OCI-LY7 (cell line): ENCODE data around the gene DCAF7. TPM values are rescaled to one million over a fixed set of nuclear protein-coding genes. Genes with fewer than 3 reads are reported as not detected.
A peak's percentile ranks its signal among the peaks of the same experiment; 100 is the strongest.

Experiments
- BruUV-seq: library from RNA; stranded (reverse); fragments of 400-500 nt; replicated peaks from 2 replicates; lab custom pipeline; 2021; lab: Mats Ljungman, UMichigan
- CTCF ChIA-PET: fragments of 300-600 bp; sonication (Branson Sonifier 250); formaldehyde crosslinking; loops from one replicate; lab custom pipeline; 2022; ENCODE audit warnings: antibody characterized with exemption; ENCODE audit not compliant: unreplicated experiment; lab: Charles Lee
- POLR2A ChIA-PET: fragments of 300-600 bp; sonication (Branson Sonifier 250); formaldehyde crosslinking; loops from one replicate; lab custom pipeline; 2022; ENCODE audit warnings: antibody characterized with exemption; lab: Charles Lee
- DNase-seq: peaks from one replicate; pipeline ENCODE4 v3.0.0-alpha.2; 2015; ENCODE audit warnings: low spot score
- H2AFZ ChIP-seq: fragments of 200-600 bp; sonication (generic), shearing (Covaris generic); 2 replicates; pipeline ENCODE4 v1.6.1; 2014; ENCODE audit warnings: mild to moderate bottlenecking, antibody characterized with exemption, low read length, moderate library complexity
- H3K27ac ChIP-seq: fragments of 200-600 bp; sonication (generic); 2 replicates; pipeline ENCODE4 v1.5.1; 2014; ENCODE audit warnings: mixed run types, low read depth, mild to moderate bottlenecking, moderate library complexity, low read length, inconsistent platforms; ENCODE audit not compliant: poor library complexity, severe bottlenecking
- H3K36me3 ChIP-seq: fragments of 200-600 bp; sonication (generic); 2 replicates; pipeline ENCODE4 v1.6.1; 2014; ENCODE audit warnings: mild to moderate bottlenecking, antibody characterized with exemption, low read length, moderate library complexity, mixed read lengths; ENCODE audit not compliant: insufficient read depth
- H3K4me1 ChIP-seq: fragments of 200-600 bp; sonication (generic); 2 replicates; pipeline ENCODE4 v1.5.1; 2014; ENCODE audit warnings: mild to moderate bottlenecking, low read length; ENCODE audit not compliant: insufficient read depth, poor library complexity, severe bottlenecking
- H3K4me2 ChIP-seq: fragments of 200-600 bp; sonication (generic); 2 replicates; pipeline ENCODE4 v1.6.1; 2014; ENCODE audit warnings: mild to moderate bottlenecking, low read length
- H3K4me3 ChIP-seq: fragments of 200-600 bp; sonication (generic); 2 replicates; pipeline ENCODE4 v1.5.1; 2014; ENCODE audit warnings: mild to moderate bottlenecking, low read depth, low read length; ENCODE audit not compliant: poor library complexity, severe bottlenecking
- H3K79me2 ChIP-seq: fragments of 200-600 bp; sonication (generic); 2 replicates; pipeline ENCODE4 v1.6.1; 2016; ENCODE audit warnings: low read depth, mild to moderate bottlenecking, low read length, moderate library complexity, mixed read lengths; ENCODE audit not compliant: insufficient read depth
- H3K9me2 ChIP-seq: fragments of 200-600 bp; sonication (generic); 2 replicates; pipeline ENCODE4 v1.6.1; 2016; ENCODE audit warnings: mild to moderate bottlenecking, low read length, mixed read lengths; ENCODE audit not compliant: insufficient read depth
- H3K9me3 ChIP-seq: fragments of 200-600 bp; sonication (generic); 2 replicates; pipeline ENCODE4 v1.6.1; 2014; ENCODE audit warnings: mild to moderate bottlenecking, mixed run types, low read length, mixed read lengths
- H4K20me1 ChIP-seq: fragments of 200-600 bp; sonication (generic); 2 replicates; pipeline ENCODE4 v1.6.1; 2014; ENCODE audit warnings: mild to moderate bottlenecking, antibody characterized with exemption, low read length, moderate library complexity, mixed read lengths; ENCODE audit not compliant: insufficient read depth
- CTCF ChIP-seq: fragments of 200-600 bp; sonication (generic); conservative IDR thresholded peaks from 2 replicates; pipeline ENCODE4 v1.5.1; 2014; ENCODE audit warnings: mild to moderate bottlenecking, antibody characterized with exemption, low read length, moderate library complexity, mixed read lengths
- EZH2phosphoT487 ChIP-seq: fragments of 200-600 bp; sonication (generic); IDR thresholded peaks from 2 replicates; pipeline ENCODE4 v1.6.1; 2018; ENCODE audit warnings: low read depth, borderline replicate concordance, mild to moderate bottlenecking, mixed run types, antibody characterized with exemption, low read length, moderate library complexity, mixed read lengths
- intact Hi-C: fragments of 100-400 bp; cut with micrococcal nuclease; formaldehyde crosslinking; loops from one replicate; pipeline ENCODE4 v1.10.0; 2022; ENCODE audit not compliant: unreplicated experiment
- total RNA-seq, 2 experiments: library from RNA; depleted of rRNA in 1 of 2; stranded (reverse); fragments of >200 nt in 1 of 2; shearing (Covaris generic) in 1 of 2; gene quantifications; 2 replicates each; pipeline ENCODE4 v1.2.3, GENCODE V29; 2014 to 2022

The DCAF7 gene
- total RNA-seq, 2 experiments from 2014 or later, result 46.4 to 121 TPM

GRCh38 chr17:63550817-63551639, 751 bp downstream of the DCAF7 start:
- Histone ChIP-seq H3K4me3 (peak overlapping the region; percentile 94), H2AFZ (peak overlapping the region; percentile 42; the same call in 1 of the 2 replicates), H3K36me3 (peaks cover 40% of the 10 kb centered on the region), H4K20me1 (peaks cover 23% of the 10 kb centered on the region), H3K9me2 (no peaks in the 10 kb centered on the region), H3K27ac (peak overlapping the region; percentile 77), H3K4me2 (peak overlapping the region; percentile 89), H3K9me3 (no peaks in the 10 kb centered on the region), H3K4me1 (peaks cover 16% of the 10 kb centered on the region), H3K79me2 (peaks cover 71% of the 10 kb centered on the region)
- ChIA-PET POLR2A (interaction anchor here (0.5 to 1.4 kb wide), 5 partner anchors 11 to 1062 kb away, joined by 3 to 4 read pairs (median 3); no protein-coding TSS in a partner anchor), CTCF (interaction anchor here (0.6 kb wide), 1 partner anchor 115 kb away, joined by 5 read pairs; no protein-coding TSS in a partner anchor)
- intact Hi-C loops, result loop anchor here (1.0 to 10.0 kb wide), 5 partner anchors 48 to 224 kb away; partner anchors contain the start of genes ACE, CCDC47, DDX42 and MAP3K3
- TF ChIP-seq EZH2phosphoT487 (no peak), CTCF (no peak)
- peak; percentile 41 for DNase-seq
- BruUV-seq, result TSS peak; percentile 58

DNA sequence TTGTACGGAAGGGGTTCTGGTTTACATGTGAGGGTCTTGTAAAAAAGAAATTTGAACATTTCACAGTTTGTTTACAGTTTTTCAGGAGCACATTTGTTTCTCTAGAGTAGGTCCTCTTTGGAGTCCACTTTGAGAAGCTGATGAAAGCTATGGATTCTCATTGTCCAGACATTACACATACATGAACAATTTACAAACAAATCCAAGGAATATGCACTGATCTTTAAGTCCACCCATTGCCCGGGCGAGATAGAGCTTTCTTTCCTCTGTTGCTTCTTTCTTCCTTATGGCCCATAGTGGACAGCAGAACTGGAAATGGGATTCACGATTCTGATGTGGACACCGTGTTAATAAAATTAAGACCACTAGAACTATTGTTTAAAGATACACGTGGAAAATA, 1.9 kb downstream of the DCAF7 start:
- no peak for TF ChIP-seq EZH2phosphoT487
- TF ChIP-seq CTCF, result no peak
- DNase-seq, result no peak
- H3K4me2 ChIP-seq, result peak overlapping the region; percentile 89
- no TSS peak for BruUV-seq
- H3K9me3 ChIP-seq, result no peaks in the 10 kb centered on the region
- ChIA-PET CTCF (no interaction called here), POLR2A (interaction anchor here (0.6 to 1.4 kb wide), 8 partner anchors 10 to 703 kb away, joined by 3 to 7 read pairs (median 4); partner anchors contain the start of gene MAP3K3)
- peak overlapping the region; percentile 94 for H3K4me3 ChIP-seq
- peaks cover 16% of the 10 kb centered on the region for H3K4me1 ChIP-seq
- no peak overlapping the region for H3K27ac ChIP-seq
- H4K20me1 ChIP-seq, result peaks cover 24% of the 10 kb centered on the region
- no peaks in the 10 kb centered on the region for H3K9me2 ChIP-seq
- peaks cover 82% of the 10 kb centered on the region for H3K79me2 ChIP-seq
- H2AFZ ChIP-seq, result no peak overlapping the region
- peaks cover 50% of the 10 kb centered on the region for H3K36me3 ChIP-seq
- intact Hi-C loops, result loop anchor here (5.0 to 10.0 kb wide), 2 partner anchors 75 to 223 kb away; partner anchors contain the start of genes ACE, CCDC47 and DDX42
